ENCODE measurements around the gene BDNF. TPM values are rescaled to one million over a fixed set of nuclear protein-coding genes. Genes with fewer than 3 reads are reported as not detected.

BDNF gene
- total RNA-seq, 1 experiment from 2014 or later: 17.5 TPM

GRCh38 chr11:27705873-27706820 is 5.9 kb upstream of the BDNF start:
- DNase-seq (ENCODE audit: low spot score): no peak

DNA sequence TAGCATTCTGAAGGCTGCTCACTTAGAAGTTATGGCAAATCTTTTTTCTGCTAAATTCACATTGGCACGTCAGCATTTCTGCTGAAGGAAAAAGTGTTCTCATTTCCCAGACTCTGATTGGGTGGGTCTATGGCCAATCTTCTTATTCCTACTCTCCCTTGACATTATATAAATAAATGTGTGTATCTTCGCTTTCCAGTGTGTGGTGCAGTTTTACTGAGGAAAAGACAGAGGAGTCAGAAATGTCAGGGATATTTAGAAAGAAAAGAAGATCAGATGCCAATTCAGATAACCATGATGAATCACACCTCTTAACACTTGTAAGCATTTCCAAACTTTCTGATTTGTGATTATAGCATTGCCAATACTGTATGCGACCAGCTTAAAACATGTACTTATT is 3.2 kb upstream of the BDNF start:
- DNase-seq (ENCODE audit: low spot score): peak; percentile 26

GRCh38 chr11:27702811-27703210 is 2.6 kb upstream of the BDNF start:
- no peak for DNase-seq (ENCODE audit: low spot score)

GRCh38 chr11:27701355-27702105 is 1.3 kb upstream of the BDNF start:
- DNase-seq (ENCODE audit: low spot score): peak; percentile 42

DNA sequence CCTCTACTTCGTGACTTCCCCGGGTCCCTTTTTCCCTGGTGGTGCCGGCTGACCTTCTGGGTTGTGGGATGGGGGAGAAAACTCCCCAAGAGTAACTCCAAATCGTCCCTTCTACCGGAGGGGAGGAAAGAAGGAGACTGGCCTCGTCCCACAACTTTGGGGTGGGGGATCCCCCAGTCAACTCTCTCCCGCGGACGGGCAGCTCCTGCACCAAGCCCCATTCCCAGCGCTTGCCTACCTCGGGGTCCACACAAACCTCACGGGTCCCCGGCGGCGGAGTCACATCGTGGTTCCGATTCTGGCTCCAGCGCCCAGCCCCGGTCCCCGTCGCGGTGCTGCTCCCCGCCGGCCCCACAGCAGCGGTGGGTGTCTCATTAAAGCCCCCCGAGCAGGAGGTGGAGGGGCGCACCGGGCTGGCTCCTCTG is 317 bp downstream of the BDNF start:
- DNase-seq (ENCODE audit: low spot score): no peak

- no peak for DNase-seq (ENCODE audit: low spot score)
Measured at GRCh38 chr11:27699242-27699925, 871 bp downstream of the BDNF start.

GRCh38 chr11:27698872-27699241 is 1.4 kb downstream of the BDNF start:
- peak; percentile 95 for DNase-seq (ENCODE audit: low spot score)

DNA sequence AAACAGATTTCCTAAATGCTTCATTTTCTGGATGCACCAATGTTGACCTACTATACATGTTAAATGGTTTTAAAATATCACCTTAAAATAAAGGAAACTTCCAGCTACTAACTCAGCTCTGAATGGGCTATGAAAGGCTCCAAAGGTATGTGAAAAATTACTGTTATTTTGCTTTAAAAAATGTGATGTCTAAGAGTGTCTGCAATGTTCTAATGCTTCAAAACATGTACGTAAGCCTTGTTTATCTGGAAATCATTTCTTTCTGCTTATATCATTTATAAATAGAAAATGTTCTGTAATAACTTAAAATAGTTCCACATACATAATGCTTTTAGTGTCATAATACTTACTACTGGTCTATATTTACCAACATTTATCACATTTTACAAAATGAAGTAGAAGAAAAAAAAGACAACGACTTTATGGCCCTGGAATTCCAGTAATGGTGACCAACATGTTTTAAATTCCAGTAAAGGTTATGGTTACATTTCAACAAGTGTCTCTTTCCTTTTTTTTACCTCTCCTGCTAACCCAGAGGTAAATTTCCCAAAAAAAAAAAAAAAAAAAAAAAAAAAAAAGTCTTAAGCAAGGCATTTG is 2.5 kb downstream of the BDNF start:
- no peak for DNase-seq (ENCODE audit: low spot score)

GRCh38 chr11:27696961-27697360 is 3.3 kb downstream of the BDNF start:
- DNase-seq (ENCODE audit: low spot score): no peak

- no peak for DNase-seq (ENCODE audit: low spot score)
Measured at GRCh38 chr11:27696115-27696514, 4.1 kb downstream of the BDNF start.

DNA sequence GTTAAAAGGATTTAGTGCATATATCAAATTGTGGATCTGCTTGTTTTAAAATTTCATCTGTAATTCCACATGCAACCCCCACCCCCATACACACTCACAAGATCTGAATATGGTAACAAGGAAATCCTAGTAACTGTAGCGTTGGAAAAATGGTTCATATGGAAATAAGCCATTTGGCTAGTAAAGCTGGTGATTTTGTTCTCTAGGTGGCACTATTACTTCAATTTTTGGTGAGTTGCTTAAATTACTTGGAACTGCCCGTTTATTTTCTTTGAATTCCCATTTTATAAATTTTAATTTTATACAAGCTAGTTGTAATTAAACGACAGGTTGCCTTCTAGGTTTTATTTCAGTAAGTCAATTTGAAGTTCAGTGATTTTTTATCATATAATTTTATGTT is 5.3 kb downstream of the BDNF start:
- DNase-seq (ENCODE audit: low spot score): peak; percentile 44

- no peak for DNase-seq (ENCODE audit: low spot score)
Measured at GRCh38 chr11:27693398-27693797, 6.9 kb downstream of the BDNF start.

- DNase-seq (ENCODE audit: low spot score): no peak
Measured at GRCh38 chr11:27692781-27693180, 7.5 kb downstream of the BDNF start.

DNA sequence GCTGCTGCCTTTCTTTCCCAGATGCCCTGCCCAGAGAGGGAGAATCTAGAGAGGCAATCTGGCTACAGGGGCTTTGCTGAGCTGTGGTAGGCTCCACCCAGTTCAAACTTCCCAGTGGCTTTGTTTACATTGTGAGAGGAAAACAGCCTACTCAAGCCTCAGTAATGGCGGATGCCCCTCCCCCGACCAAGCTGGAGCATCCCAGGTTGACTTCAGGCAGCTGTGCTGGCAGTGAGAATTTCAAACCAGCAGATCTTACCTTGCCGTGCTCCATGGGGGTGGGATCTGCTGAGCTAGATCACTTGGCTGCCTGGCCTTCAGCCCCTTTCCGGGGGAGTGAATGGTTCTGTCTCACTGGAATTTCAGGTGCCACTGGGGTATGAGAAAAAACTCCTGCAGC is 12.2 kb downstream of the BDNF start:
- no peak for DNase-seq (ENCODE audit: low spot score)

DNA sequence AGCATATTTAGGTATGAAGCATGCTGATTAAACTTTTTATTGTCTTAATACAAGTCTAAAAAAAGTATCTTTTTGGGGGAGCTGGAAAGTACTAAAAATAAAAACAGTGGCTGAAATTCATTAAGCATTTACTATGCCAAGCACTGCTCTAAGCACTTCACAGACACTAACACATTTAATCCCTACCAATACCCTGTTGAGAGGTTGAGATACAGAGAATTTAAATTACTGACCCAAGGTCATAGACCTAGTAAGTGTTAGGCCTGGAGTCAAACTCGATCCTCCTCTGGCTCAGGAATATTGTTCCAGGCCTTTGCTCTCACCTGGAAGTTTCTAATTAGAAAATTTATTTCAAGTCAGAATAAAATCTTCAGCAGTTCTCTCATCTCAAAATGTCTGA is 18.6 kb downstream of the BDNF start:
- no peak for DNase-seq (ENCODE audit: low spot score)

DNA sequence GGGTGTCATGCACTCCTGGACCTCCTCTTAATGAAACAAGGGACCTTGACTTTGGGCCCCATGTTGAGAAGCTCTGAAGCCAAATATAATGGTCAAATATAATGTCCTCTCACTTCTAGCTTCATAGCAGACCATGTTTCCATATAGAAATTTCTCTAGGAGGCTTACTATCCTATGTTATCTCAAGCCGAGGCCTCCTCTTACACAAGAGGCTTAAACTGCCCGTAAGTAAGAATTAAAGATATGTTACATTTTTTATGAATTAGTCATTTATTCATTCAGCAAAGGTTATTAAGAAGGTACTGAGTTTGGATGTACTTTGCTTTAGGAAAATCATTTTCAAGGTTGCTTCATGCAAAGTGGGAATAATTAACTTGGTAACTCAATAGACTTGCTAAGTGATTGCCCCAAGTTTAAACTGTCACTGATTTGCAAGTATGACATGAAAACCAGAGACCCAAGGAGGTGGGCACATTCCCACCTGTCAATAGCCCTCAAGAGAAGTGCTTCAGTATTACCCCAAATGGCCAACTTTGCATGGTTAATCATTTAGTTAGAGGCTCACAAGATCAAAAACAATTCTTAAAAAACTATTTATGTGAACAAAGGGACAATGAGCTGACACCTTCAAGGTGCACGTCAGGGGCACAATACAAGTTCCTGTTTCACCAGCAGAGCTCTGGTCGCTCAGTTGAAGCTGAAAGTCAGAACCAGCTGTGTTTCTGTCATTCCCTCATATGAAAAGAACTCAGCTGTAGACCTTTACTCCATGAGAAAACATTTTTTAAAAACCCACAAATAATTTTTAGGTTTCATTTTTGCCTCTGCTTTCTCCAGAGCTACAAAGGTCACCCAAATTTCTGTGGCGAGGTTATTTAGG is 20.9 kb downstream of the BDNF start:
- no peak for DNase-seq (ENCODE audit: low spot score)

DNA sequence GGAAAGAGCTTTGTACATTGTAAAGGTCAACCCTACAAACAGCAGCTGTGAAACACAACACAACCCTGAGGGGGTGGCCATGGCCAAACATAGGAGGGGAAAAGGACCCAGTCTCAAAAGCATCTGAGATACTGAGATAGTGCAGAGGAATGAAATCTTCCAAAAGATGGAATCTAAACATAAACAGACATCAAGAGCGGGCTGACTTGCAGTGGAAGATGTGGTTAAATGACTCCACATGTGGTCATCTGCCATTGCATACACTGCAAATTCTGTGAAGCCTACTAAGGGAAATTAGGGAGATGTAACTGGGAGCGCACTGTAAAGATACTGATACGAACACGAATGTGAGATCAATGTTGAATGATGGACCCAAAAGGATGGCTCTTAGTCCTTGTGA is 22.0 kb downstream of the BDNF start:
- DNase-seq (ENCODE audit: low spot score): no peak

DNA sequence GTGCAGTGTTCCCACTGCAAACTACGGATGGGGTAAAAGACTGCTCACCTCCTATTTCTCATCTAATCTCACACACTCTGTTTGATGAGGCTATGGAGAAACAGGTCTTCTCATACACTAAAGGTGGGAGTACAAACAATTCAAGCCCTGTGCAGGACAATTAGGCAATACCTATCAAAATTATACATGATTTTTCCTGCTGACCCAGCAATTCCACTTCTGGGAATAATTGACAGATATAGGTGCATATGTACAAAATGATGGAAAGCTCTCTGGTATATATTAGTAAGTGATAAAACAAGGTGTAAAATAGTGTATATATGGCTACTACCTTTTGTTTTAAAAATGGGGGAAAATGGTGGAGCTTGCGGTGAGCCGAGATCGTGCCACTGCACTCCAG is 23.1 kb downstream of the BDNF start:
- DNase-seq (ENCODE audit: low spot score): no peak

DNA sequence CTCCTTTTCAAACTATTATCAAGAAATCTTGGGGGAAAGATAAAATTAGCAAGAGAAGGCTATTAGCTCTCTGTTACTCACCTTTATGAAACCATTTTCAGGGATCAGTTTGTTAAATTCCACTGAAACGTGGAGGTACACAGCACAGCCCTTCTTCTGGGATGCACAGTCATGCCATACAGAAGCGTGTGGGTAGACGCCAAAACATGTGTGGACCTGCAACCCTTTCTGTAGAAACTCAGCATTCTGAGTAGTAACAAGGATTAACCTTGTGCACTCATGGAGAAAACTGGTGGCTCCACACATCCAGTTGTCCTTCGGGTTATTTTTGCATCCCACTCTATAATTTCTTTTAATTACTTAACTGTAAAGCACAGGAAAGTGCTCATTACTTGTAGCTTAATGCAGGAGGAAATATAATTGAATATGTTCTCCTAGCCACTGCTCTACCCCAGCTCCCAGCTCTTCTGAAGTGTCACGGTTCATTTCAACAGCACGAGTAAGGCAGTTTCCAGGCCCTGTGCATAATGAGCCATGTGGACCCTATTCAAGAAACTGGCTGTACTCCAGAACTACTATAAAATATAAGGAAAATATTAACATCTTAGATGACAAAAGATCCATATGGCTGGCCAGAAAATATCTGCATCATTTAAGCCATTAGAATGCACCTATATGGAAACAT is 26.1 kb downstream of the BDNF start:
- no peak for DNase-seq (ENCODE audit: low spot score)

DNA sequence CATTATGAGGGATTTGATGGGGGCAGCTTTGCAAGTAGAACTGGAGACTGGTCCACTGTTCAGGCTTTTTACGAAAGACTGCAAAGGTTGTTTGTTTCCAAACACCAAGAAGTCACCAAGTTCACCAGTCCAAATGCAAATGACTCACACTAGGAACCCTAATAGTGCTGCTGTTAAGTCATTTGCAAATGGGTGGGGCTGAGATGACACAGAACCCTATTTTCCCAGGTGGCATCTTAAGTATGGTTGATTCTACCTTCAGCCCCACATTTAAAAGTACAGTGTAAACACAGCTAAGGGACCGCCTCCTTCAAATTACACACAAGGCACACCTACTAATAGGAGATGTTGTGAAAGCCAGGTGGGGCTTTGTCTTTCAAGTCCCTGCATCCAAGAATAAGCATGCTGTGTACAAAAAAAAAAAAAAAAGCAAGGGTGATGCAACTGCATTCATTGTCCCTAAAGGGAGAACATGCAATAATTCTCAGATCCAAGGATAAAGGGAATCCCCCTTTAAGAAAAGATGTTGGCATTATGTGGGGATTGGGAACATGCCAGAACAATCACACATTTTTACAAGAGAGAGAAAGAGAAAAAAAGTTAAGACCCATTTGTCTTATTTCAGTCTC is 27.3 kb downstream of the BDNF start:
- no peak for DNase-seq (ENCODE audit: low spot score)

Data from A172 (cell line).